Calu3 (cell line): ENCODE measurements around the gene OSBPL3. TPM values are rescaled to one million over a fixed set of nuclear protein-coding genes. Genes with fewer than 3 reads are reported as not detected.

Source experiments
- BruUV-seq: library from RNA; stranded (reverse); fragments of 400-500 nt; replicated peaks from 2 replicates; lab custom pipeline; 2021; lab: Mats Ljungman, UMichigan
- CTCF ChIA-PET: fragments of 300-600 bp; sonication (Branson Sonifier 250); formaldehyde crosslinking; loops from one replicate; lab custom pipeline; 2022; ENCODE audit warnings: antibody characterized with exemption; lab: Charles Lee
- DNase-seq: peaks from one replicate; pipeline ENCODE4 v3.0.0; 2022
- H3K27ac Mint-ChIP-seq: one replicate; pipeline ENCODE4 v1.8.0; 2022; ENCODE audit warnings: mixed read lengths; ENCODE audit not compliant: unreplicated experiment
- H3K27me3 Mint-ChIP-seq: one replicate; pipeline ENCODE4 v1.8.0; 2022; ENCODE audit warnings: mixed read lengths; ENCODE audit not compliant: unreplicated experiment
- H3K36me3 Mint-ChIP-seq: one replicate; pipeline ENCODE4 v1.8.0; 2022; ENCODE audit warnings: mild to moderate bottlenecking, moderate library complexity, mixed read lengths; ENCODE audit not compliant: insufficient read depth, unreplicated experiment
- H3K4me1 Mint-ChIP-seq: one replicate; pipeline ENCODE4 v1.8.0; 2022; ENCODE audit warnings: mild to moderate bottlenecking, low read depth, mixed read lengths; ENCODE audit not compliant: unreplicated experiment
- H3K4me3 Mint-ChIP-seq: one replicate; pipeline ENCODE4 v1.8.0; 2022; ENCODE audit warnings: mild to moderate bottlenecking, low read depth, moderate library complexity, mixed read lengths; ENCODE audit not compliant: unreplicated experiment
- H3K9me3 Mint-ChIP-seq: one replicate; pipeline ENCODE4 v1.8.0; 2022; ENCODE audit warnings: low read depth, mixed read lengths; ENCODE audit not compliant: unreplicated experiment
- intact Hi-C: fragments of 100-400 bp; cut with micrococcal nuclease; formaldehyde crosslinking; loops from one replicate; pipeline ENCODE4 v1.10.0; 2022; ENCODE audit not compliant: unreplicated experiment
- total RNA-seq: library from RNA; stranded (reverse); gene quantifications from 2 replicates; pipeline ENCODE4 v1.2.3, GENCODE V29; 2022
- TF ChIP-seq, protein P1 (sequence below): fragments of 200-600 bp; IDR thresholded peaks from one replicate; pipeline ENCODE4 v1.8.0; 2022; ENCODE audit warnings: antibody characterized with exemption; ENCODE audit not compliant: unreplicated experiment

Gene OSBPL3
- total RNA-seq, 1 experiment from 2014 or later: 136 TPM

DNA sequence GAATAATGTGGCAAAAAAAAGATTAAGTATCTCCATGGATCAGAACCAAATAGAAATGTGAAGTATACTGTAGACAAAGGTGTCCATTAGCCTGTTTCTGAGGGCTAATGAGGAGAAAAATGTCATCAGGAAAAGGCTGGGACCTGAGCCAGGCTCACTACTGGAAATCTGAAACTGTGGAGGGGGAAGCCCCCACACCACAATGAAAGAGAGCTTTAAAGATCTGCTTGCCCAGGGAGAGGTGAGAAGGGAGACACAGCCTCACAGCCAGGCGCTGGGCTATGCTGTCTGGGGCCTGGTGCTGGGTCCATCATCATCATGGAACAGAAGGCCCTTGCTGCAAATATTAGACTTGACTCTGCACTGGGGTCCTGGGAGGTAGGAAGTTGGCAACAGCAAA lies 90.4 kb downstream of the OSBPL3 start:
- no peak overlapping the region for H3K4me3 Mint-ChIP-seq
- CTCF ChIA-PET: interaction anchor here (0.9 to 1.4 kb wide), 2 partner anchors 92 to 93 kb away, joined by 3 to 5 read pairs; no protein-coding TSS in a partner anchor
- no TSS peak for BruUV-seq

DNA sequence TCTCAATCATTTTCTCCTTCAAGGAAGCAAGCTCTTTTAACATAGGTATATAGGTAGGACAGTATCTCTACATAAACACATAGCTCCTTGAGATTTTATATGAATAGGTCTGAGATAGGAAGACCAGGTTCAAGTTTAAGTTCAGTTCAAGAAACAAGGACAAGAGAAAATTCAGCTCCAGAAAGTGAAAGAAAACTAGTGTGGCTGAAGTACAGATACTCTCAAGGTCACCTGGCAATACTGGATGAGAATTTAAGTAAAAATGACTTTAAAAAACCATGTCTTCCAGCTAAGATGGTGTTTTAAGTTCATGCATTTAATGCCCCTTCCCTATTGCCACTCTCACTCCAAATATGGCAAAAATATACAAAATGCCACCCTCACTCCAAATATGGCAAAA lies 91.3 kb downstream of the OSBPL3 start:
- TF ChIP-seq, protein P1, sequence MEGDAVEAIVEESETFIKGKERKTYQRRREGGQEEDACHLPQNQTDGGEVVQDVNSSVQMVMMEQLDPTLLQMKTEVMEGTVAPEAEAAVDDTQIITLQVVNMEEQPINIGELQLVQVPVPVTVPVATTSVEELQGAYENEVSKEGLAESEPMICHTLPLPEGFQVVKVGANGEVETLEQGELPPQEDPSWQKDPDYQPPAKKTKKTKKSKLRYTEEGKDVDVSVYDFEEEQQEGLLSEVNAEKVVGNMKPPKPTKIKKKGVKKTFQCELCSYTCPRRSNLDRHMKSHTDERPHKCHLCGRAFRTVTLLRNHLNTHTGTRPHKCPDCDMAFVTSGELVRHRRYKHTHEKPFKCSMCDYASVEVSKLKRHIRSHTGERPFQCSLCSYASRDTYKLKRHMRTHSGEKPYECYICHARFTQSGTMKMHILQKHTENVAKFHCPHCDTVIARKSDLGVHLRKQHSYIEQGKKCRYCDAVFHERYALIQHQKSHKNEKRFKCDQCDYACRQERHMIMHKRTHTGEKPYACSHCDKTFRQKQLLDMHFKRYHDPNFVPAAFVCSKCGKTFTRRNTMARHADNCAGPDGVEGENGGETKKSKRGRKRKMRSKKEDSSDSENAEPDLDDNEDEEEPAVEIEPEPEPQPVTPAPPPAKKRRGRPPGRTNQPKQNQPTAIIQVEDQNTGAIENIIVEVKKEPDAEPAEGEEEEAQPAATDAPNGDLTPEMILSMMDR: no peak
- no peak for DNase-seq
- Mint-ChIP-seq H3K4me3 (no peak overlapping the region), H3K4me1 (peaks cover 13% of the 10 kb centered on the region), H3K27ac (no peak overlapping the region), H3K27me3 (no peaks in the 10 kb centered on the region), H3K36me3 (peaks cover 22% of the 10 kb centered on the region), H3K9me3 (no peaks in the 10 kb centered on the region)
- CTCF ChIA-PET: interaction anchor here (0.9 to 1.3 kb wide), 2 partner anchors 60 to 93 kb away, joined by 3 read pairs; no protein-coding TSS in a partner anchor
- no TSS peak for BruUV-seq
- intact Hi-C loops: loop anchor here (10.0 kb wide), 1 partner anchor 206 kb away; no protein-coding TSS in a partner anchor

More for the DNA sequence above, 90.4 kb downstream of the OSBPL3 start:
- intact Hi-C loops: loop anchor here (10.0 kb wide), 1 partner anchor 205 kb away; no protein-coding TSS in a partner anchor
- Mint-ChIP-seq H3K36me3 (peaks cover 28% of the 10 kb centered on the region), H3K27ac (no peak overlapping the region), H3K9me3 (no peaks in the 10 kb centered on the region), H3K27me3 (no peaks in the 10 kb centered on the region), H3K4me1 (peaks cover 20% of the 10 kb centered on the region)
- DNase-seq: no peak
- TF ChIP-seq, protein P1: no peak

DNA sequence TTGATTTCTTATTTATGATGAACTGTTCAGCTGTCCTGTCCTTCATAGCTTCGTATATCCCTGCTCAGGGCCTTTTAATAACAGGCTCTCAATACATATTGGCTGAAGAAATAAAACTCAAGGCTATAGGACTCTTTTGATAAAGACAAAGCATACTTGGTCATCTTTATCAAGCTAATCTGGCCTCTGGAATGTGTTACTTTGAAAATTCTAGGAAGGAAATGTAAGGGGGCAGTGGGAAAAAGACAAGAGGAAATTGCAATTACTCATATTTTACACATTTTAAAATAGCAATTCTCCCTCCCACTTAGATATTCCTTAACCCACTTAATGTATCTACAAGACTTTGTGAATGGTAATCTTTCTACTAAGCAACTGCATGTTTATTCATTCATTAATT lies 94.3 kb downstream of the OSBPL3 start:
- Mint-ChIP-seq H3K4me1 (no peaks in the 10 kb centered on the region), H3K27me3 (no peaks in the 10 kb centered on the region), H3K36me3 (peaks cover 26% of the 10 kb centered on the region), H3K9me3 (no peaks in the 10 kb centered on the region), H3K4me3 (no peak overlapping the region), H3K27ac (no peak overlapping the region)
- no peak for DNase-seq
- TF ChIP-seq, protein P1: no peak
- CTCF ChIA-PET: interaction anchor here (0.5 to 1.2 kb wide), 2 partner anchors 29 to 208 kb away, joined by 3 read pairs; no protein-coding TSS in a partner anchor
- intact Hi-C loops: loop anchor here (10.0 kb wide), 1 partner anchor 209 kb away; no protein-coding TSS in a partner anchor
- BruUV-seq: no TSS peak

DNA sequence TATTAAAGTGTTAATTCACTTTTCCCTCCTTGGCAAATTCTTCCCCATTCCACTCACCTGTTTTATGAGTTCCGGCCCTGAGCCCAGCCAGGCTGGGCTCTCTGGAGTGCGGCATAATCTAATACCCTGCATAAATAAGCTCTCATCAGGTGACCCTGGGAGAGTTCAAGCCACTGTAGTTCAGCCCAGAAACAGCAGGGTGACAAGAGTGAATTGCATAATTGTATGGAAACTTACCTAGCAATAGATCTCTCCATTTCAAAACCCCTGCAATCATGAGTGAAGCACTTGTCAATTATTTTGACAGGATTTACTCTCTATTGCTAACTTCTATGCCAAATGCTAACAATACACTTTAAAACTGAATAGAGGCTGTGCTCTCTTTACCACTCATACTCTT lies 94.7 kb downstream of the OSBPL3 start:
- no peak overlapping the region for H3K4me3 Mint-ChIP-seq
- no peaks in the 10 kb centered on the region for H3K4me1 Mint-ChIP-seq
- TF ChIP-seq, protein P1: no peak
- H3K27me3 Mint-ChIP-seq: no peaks in the 10 kb centered on the region
- no TSS peak for BruUV-seq
- intact Hi-C loops: loop anchor here (10.0 kb wide), 1 partner anchor 209 kb away; no protein-coding TSS in a partner anchor
- H3K9me3 Mint-ChIP-seq: no peaks in the 10 kb centered on the region
- peaks cover 22% of the 10 kb centered on the region for H3K36me3 Mint-ChIP-seq
- CTCF ChIA-PET: interaction anchor here (0.5 to 1.2 kb wide), 2 partner anchors 30 to 209 kb away, joined by 3 read pairs; no protein-coding TSS in a partner anchor
- no peak overlapping the region for H3K27ac Mint-ChIP-seq
- no peak for DNase-seq
